Measurements from ENCODE around the gene CGB8.

The CGB8 gene

DNA sequence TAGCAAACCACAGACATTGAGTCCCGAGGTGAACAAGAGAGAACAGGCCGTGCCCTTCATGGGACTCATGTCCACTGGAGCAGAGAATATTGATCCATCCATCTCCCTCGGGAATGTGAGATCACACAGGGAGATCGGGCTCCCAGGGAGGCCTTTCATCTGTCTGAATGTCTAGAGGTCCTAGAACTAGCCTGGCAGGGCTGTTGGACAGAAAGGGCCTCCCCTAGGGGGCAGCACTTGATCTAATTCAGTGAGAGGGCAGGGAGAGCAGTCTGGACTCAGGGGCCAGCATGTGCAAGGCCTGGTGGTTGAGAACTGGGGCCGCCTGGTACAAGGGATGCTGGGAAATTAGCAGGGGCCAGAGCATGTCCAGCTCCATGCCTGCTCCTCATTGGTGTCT, 50.9 kb downstream of the CGB8 start (continued):
- TF ChIP-seq ZNF311 (tag by site-specific recombination; IDR thresholded peaks at IDR 0.05; ENCODE audit: borderline replicate concordance) (no peak), ZNF266 (tag by site-specific recombination; IDR thresholded peaks at IDR 0.05; ENCODE audit: low read depth) (no peak), ZNF324 (tag by site-specific recombination; IDR thresholded peaks at IDR 0.05) (no peak), ZNF157 (tag by site-specific recombination; IDR thresholded peaks at IDR 0.05) (no peak)
- TF ChIP-seq, protein P1, sequence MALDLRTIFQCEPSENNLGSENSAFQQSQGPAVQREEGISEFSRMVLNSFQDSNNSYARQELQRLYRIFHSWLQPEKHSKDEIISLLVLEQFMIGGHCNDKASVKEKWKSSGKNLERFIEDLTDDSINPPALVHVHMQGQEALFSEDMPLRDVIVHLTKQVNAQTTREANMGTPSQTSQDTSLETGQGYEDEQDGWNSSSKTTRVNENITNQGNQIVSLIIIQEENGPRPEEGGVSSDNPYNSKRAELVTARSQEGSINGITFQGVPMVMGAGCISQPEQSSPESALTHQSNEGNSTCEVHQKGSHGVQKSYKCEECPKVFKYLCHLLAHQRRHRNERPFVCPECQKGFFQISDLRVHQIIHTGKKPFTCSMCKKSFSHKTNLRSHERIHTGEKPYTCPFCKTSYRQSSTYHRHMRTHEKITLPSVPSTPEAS (tag by site-specific recombination; IDR thresholded peaks at IDR 0.05), result no peak
- TF ChIP-seq, protein P2, sequence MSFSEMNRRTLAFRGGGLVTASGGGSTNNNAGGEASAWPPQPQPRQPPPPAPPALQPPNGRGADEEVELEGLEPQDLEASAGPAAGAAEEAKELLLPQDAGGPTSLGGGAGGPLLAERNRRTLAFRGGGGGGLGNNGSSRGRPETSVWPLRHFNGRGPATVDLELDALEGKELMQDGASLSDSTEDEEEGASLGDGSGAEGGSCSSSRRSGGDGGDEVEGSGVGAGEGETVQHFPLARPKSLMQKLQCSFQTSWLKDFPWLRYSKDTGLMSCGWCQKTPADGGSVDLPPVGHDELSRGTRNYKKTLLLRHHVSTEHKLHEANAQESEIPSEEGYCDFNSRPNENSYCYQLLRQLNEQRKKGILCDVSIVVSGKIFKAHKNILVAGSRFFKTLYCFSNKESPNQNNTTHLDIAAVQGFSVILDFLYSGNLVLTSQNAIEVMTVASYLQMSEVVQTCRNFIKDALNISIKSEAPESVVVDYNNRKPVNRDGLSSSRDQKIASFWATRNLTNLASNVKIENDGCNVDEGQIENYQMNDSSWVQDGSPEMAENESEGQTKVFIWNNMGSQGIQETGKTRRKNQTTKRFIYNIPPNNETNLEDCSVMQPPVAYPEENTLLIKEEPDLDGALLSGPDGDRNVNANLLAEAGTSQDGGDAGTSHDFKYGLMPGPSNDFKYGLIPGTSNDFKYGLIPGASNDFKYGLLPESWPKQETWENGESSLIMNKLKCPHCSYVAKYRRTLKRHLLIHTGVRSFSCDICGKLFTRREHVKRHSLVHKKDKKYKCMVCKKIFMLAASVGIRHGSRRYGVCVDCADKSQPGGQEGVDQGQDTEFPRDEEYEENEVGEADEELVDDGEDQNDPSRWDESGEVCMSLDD (tag by site-specific recombination; IDR thresholded peaks at IDR 0.05), result no peak
- TF ChIP-seq, protein P3, sequence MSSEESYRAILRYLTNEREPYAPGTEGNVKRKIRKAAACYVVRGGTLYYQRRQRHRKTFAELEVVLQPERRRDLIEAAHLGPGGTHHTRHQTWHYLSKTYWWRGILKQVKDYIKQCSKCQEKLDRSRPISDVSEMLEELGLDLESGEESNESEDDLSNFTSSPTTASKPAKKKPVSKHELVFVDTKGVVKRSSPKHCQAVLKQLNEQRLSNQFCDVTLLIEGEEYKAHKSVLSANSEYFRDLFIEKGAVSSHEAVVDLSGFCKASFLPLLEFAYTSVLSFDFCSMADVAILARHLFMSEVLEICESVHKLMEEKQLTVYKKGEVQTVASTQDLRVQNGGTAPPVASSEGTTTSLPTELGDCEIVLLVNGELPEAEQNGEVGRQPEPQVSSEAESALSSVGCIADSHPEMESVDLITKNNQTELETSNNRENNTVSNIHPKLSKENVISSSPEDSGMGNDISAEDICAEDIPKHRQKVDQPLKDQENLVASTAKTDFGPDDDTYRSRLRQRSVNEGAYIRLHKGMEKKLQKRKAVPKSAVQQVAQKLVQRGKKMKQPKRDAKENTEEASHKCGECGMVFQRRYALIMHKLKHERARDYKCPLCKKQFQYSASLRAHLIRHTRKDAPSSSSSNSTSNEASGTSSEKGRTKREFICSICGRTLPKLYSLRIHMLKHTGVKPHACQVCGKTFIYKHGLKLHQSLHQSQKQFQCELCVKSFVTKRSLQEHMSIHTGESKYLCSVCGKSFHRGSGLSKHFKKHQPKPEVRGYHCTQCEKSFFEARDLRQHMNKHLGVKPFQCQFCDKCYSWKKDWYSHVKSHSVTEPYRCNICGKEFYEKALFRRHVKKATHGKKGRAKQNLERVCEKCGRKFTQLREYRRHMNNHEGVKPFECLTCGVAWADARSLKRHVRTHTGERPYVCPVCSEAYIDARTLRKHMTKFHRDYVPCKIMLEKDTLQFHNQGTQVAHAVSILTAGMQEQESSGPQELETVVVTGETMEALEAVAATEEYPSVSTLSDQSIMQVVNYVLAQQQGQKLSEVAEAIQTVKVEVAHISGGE (tag by site-specific recombination; conservative IDR thresholded peaks at IDR 0.05; ENCODE audit: low read depth), result no peak
- TF ChIP-seq, protein P4, sequence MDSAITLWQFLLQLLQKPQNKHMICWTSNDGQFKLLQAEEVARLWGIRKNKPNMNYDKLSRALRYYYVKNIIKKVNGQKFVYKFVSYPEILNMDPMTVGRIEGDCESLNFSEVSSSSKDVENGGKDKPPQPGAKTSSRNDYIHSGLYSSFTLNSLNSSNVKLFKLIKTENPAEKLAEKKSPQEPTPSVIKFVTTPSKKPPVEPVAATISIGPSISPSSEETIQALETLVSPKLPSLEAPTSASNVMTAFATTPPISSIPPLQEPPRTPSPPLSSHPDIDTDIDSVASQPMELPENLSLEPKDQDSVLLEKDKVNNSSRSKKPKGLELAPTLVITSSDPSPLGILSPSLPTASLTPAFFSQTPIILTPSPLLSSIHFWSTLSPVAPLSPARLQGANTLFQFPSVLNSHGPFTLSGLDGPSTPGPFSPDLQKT (IDR thresholded peaks at IDR 0.05; ENCODE audit: borderline replicate concordance, low read depth, low read length), result no peak
- TF ChIP-seq, protein P5, sequence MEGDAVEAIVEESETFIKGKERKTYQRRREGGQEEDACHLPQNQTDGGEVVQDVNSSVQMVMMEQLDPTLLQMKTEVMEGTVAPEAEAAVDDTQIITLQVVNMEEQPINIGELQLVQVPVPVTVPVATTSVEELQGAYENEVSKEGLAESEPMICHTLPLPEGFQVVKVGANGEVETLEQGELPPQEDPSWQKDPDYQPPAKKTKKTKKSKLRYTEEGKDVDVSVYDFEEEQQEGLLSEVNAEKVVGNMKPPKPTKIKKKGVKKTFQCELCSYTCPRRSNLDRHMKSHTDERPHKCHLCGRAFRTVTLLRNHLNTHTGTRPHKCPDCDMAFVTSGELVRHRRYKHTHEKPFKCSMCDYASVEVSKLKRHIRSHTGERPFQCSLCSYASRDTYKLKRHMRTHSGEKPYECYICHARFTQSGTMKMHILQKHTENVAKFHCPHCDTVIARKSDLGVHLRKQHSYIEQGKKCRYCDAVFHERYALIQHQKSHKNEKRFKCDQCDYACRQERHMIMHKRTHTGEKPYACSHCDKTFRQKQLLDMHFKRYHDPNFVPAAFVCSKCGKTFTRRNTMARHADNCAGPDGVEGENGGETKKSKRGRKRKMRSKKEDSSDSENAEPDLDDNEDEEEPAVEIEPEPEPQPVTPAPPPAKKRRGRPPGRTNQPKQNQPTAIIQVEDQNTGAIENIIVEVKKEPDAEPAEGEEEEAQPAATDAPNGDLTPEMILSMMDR (tag by site-specific recombination; IDR thresholded peaks at IDR 0.05), result peak; percentile 42
